ENCODE results near the gene GNPTG. TPM values are rescaled to one million over a fixed set of nuclear protein-coding genes. Genes with fewer than 3 reads are reported as not detected.

Gene GNPTG
- total RNA-seq, 4 donors from 2014 or later, result 46.5 to 65.7 (median 60.0) TPM

GRCh38 chr16:1322407-1322806 lies 29.3 kb upstream of the GNPTG start:
- H3K4me3 ChIP-seq (ENCODE audit: low read depth, poor library complexity, severe bottlenecking), result no peak overlapping the region
- no peak for DNase-seq (ENCODE audit: low spot score in 2 of 2)
- intact Hi-C loops (cut with DNase I; ENCODE audit: low total_unique reads), result no loop called here
- WGBS, 2 donors, result 91 to 98% methylated on average over 8 of the region's 8 CpGs
- TF ChIP-seq CTCF (IDR thresholded peaks at IDR 0.05), result no peak

- TF ChIP-seq CTCF (IDR thresholded peaks at IDR 0.05) (no peak), POLR2A (IDR thresholded peaks at IDR 0.05) (no peak)
- no peak overlapping the region for H3K4me3 ChIP-seq (ENCODE audit: low read depth, poor library complexity, severe bottlenecking)
- WGBS, 2 donors, result 74 to 85% methylated on average over 27 to 31 of the region's 35 CpGs
- intact Hi-C loops (cut with DNase I; ENCODE audit: low total_unique reads), result no loop called here
- no peak for DNase-seq (ENCODE audit: low spot score in 2 of 2)
Measured at GRCh38 chr16:1323296-1324239, 28.2 kb upstream of the GNPTG start.

GRCh38 chr16:1324286-1324826 lies 27.4 kb upstream of the GNPTG start:
- TF ChIP-seq POLR2A (IDR thresholded peaks at IDR 0.05), result no peak
- no peak for TF ChIP-seq CTCF (IDR thresholded peaks at IDR 0.05)
- no peak overlapping the region for H3K4me3 ChIP-seq (ENCODE audit: low read depth, poor library complexity, severe bottlenecking)
- 85 to 87% methylated on average over 21 to 22 of the region's 22 CpGs for WGBS, 2 donors
- intact Hi-C loops (cut with DNase I; ENCODE audit: low total_unique reads), result no loop called here
- no peak for DNase-seq (ENCODE audit: low spot score in 2 of 2)

- no peak for DNase-seq (ENCODE audit: low spot score in 2 of 2)
- 87 to 93% methylated on average over 13 to 14 of the region's 15 CpGs for WGBS, 2 donors
- no peak for TF ChIP-seq CTCF (IDR thresholded peaks at IDR 0.05)
- TF ChIP-seq POLR2A (IDR thresholded peaks at IDR 0.05), result no peak
- intact Hi-C loops (cut with DNase I; ENCODE audit: low total_unique reads), result no loop called here
- no peak overlapping the region for H3K4me3 ChIP-seq (ENCODE audit: low read depth, poor library complexity, severe bottlenecking)
Measured at GRCh38 chr16:1325261-1325660, 26.5 kb upstream of the GNPTG start.

- intact Hi-C loops (cut with DNase I; ENCODE audit: low total_unique reads), result no loop called here
- TF ChIP-seq POLR2A (IDR thresholded peaks at IDR 0.05) (no peak), CTCF (IDR thresholded peaks at IDR 0.05) (no peak)
- no peak overlapping the region for H3K4me3 ChIP-seq (ENCODE audit: low read depth, poor library complexity, severe bottlenecking)
- WGBS, 2 donors, result 77 to 79% methylated on average over 9 to 17 of the region's 20 CpGs
- DNase-seq (ENCODE audit: low spot score in 2 of 2), result no peak
Measured at GRCh38 chr16:1325673-1326371, 25.9 kb upstream of the GNPTG start.
